PFSK-1 (cell line): ENCODE results near the gene PLEKHG1.

Experiments
- POLR2AphosphoS5 ChIP-seq: IDR thresholded peaks from 2 replicates; pipeline ENCODE4 v1.6.1; 2012; ENCODE audit warnings: low read depth, mild to moderate bottlenecking, control low read depth, low read length, moderate library complexity
- SIN3A ChIP-seq: IDR thresholded peaks from 2 replicates; pipeline ENCODE4 v1.6.1; 2012; ENCODE audit warnings: mild to moderate bottlenecking, low read length, moderate library complexity, borderline replicate concordance; ENCODE audit not compliant: insufficient read depth
- TAF1 ChIP-seq: IDR thresholded peaks from 2 replicates; pipeline ENCODE4 v1.6.1; 2012; ENCODE audit warnings: low read length, control low read depth, borderline replicate concordance; ENCODE audit not compliant: insufficient read depth

- no peak for TF ChIP-seq POLR2AphosphoS5
- no peak for TF ChIP-seq TAF1
- TF ChIP-seq SIN3A = no peak
These were observed 41.0 kb downstream of the PLEKHG1 start for GRCh38 chr6:150640556-150641209.
